Activated CD4-positive, alpha-beta memory T cell treated with anti-CD3 and anti-CD28 coated beads for 36 hours (primary cell): ENCODE data around the gene EDNRA. TPM values are rescaled to one million over a fixed set of nuclear protein-coding genes. Genes with fewer than 3 reads are reported as not detected.

Source experiments
- CTCF ChIA-PET: fragments of 350-600 bp; sonication (Branson Sonifier 250); formaldehyde crosslinking; loops from one replicate; lab custom pipeline; 2021; ENCODE audit warnings: antibody characterized with exemption, inconsistent platforms; lab: Charles Lee
- POLR2A ChIA-PET: fragments of 350-600 bp; sonication (Branson Sonifier 250); formaldehyde crosslinking; loops from one replicate; lab custom pipeline; 2021; ENCODE audit warnings: antibody characterized with exemption; lab: Charles Lee
- DNase-seq: peaks from one replicate; pipeline ENCODE4 v3.0.0-alpha.2; 2020
- H3K27ac Mint-ChIP-seq: one replicate; pipeline ENCODE4 v1.8.0; 2021; ENCODE audit warnings: mixed read lengths
- H3K27me3 Mint-ChIP-seq: one replicate; pipeline ENCODE4 v1.8.0; 2021; ENCODE audit warnings: mixed read lengths
- H3K36me3 Mint-ChIP-seq: one replicate; pipeline ENCODE4 v1.8.0; 2021; ENCODE audit warnings: mixed read lengths
- H3K4me1 Mint-ChIP-seq: one replicate; pipeline ENCODE4 v1.8.0; 2021; ENCODE audit warnings: low read depth, mixed read lengths
- H3K4me3 Mint-ChIP-seq: one replicate; pipeline ENCODE4 v1.8.0; 2021; ENCODE audit warnings: mild to moderate bottlenecking, mixed read lengths
- H3K9me3 Mint-ChIP-seq: one replicate; pipeline ENCODE4 v1.8.0; 2021; ENCODE audit warnings: mixed read lengths
- intact Hi-C: fragments of 100-400 bp; cut with micrococcal nuclease; formaldehyde crosslinking; loops from one replicate; pipeline ENCODE4 v1.15.1; 2023
- total RNA-seq, 2 experiments: library from RNA; stranded (reverse); gene quantifications; one replicate each; pipeline ENCODE4 v1.2.3, GENCODE V29; 2021

The EDNRA gene
- total RNA-seq, 2 experiments from 2014 or later, result not detected

DNA sequence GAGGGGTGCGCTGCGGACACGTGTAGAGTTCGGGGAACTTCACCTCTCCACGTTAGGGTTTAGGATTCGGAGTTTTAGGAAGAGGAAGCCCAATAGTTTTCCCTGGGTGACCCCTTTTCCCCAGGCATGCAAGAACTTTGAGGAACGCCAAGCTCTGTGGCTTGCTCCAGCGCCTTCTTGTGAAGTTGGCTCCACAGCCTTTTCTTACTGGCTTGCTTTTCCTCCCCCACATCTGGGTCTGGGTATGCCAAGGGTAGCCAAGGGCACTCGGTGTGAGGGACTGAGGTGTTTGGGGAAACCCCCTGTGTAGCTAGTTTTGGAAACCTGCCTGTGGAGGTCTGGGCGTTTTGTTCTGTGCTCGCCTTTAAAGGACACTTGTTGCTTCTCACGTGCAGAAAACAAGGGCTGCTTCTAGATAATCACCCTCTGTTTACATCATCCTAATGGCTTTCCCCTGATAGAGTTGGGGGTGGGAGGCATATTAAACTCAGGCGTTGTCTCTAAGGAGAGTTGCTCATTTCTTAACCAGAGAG is 746 bp downstream of the EDNRA start:
- Mint-ChIP-seq H3K27me3 (peaks cover 28% of the 10 kb centered on the region), H3K4me1 (peaks cover 2% of the 10 kb centered on the region), H3K4me3 (no peak overlapping the region), H3K9me3 (no peaks in the 10 kb centered on the region), H3K27ac (no peak overlapping the region), H3K36me3 (no peaks in the 10 kb centered on the region)
- DNase-seq, result no peak
- POLR2A ChIA-PET, result no interaction called here
- CTCF ChIA-PET, result no interaction called here
- intact Hi-C loops, result no loop called here

DNA sequence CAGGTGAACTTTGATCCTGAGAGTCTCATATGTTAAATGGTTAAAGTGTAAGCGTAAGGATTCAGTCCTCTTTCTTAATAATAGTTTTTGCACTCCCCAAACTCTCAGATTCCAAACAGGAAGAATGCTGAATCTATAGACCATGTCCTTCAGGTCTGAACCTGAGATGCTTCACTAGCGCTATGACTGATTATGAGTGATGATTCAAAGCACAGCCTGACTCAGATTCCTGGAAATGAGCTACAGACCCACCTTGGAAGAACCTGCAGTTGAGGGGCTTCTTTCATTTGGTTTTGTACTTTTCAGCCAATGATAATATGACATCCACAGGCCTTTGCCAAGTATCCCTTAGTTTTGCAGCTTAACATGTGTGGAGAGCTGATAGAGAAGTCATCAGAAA is 1.4 kb downstream of the EDNRA start:
- peaks cover 28% of the 10 kb centered on the region for H3K27me3 Mint-ChIP-seq
- DNase-seq, result no peak
- no peaks in the 10 kb centered on the region for H3K36me3 Mint-ChIP-seq
- intact Hi-C loops, result no loop called here
- ChIA-PET CTCF (no interaction called here), POLR2A (no interaction called here)
- no peak overlapping the region for H3K27ac Mint-ChIP-seq
- no peaks in the 10 kb centered on the region for H3K9me3 Mint-ChIP-seq
- no peak overlapping the region for H3K4me3 Mint-ChIP-seq
- H3K4me1 Mint-ChIP-seq, result peaks cover 2% of the 10 kb centered on the region

DNA sequence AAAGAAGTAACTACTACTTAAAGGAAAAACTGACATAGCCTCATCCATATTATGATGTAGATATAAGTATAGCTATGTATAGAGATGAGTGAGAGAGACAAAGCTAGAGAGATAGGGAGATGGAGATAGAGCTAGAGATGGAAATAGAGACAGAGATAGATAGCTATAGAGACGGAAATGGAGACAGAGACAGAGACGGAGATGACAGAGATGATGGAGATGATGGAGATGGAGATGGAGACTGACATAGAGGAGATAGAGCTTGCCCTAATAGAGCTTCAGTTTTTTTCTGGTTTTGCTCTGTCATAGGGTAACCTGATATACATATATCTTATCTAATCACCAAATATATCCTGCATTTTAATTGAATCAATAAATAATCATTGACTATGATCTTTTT is 4.3 kb downstream of the EDNRA start:
- no peak for DNase-seq
- no peaks in the 10 kb centered on the region for H3K9me3 Mint-ChIP-seq
- H3K27me3 Mint-ChIP-seq, result peaks cover 15% of the 10 kb centered on the region
- H3K27ac Mint-ChIP-seq, result no peak overlapping the region
- intact Hi-C loops, result no loop called here
- POLR2A ChIA-PET, result no interaction called here
- peaks cover 2% of the 10 kb centered on the region for H3K4me1 Mint-ChIP-seq
- CTCF ChIA-PET, result no interaction called here
- H3K4me3 Mint-ChIP-seq, result no peak overlapping the region
- H3K36me3 Mint-ChIP-seq, result no peaks in the 10 kb centered on the region

DNA sequence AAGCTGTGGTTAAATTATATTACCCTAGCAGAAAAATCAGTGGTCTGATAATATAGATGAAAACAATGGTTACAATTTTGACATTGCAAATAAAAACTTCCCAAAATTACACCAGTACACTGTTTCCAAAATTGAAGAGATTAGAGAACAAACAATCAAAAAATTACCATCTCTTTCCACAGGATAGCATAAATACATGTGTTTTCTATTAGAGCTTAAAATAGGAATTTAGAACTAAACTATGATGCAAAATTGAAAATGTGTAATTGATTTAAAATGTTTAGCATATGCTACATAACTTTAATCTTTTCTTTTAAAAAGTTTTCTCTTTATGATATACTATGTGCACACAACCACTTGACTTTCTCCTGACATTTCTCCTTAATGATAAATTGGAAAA is 6.7 kb downstream of the EDNRA start:
- no peak for DNase-seq
- H3K27me3 Mint-ChIP-seq, result peaks cover 3% of the 10 kb centered on the region
- no peaks in the 10 kb centered on the region for H3K4me1 Mint-ChIP-seq
- H3K27ac Mint-ChIP-seq, result no peak overlapping the region
- intact Hi-C loops, result no loop called here
- H3K36me3 Mint-ChIP-seq, result no peaks in the 10 kb centered on the region
- CTCF ChIA-PET, result no interaction called here
- H3K9me3 Mint-ChIP-seq, result no peaks in the 10 kb centered on the region
- H3K4me3 Mint-ChIP-seq, result no peak overlapping the region
- POLR2A ChIA-PET, result no interaction called here

DNA sequence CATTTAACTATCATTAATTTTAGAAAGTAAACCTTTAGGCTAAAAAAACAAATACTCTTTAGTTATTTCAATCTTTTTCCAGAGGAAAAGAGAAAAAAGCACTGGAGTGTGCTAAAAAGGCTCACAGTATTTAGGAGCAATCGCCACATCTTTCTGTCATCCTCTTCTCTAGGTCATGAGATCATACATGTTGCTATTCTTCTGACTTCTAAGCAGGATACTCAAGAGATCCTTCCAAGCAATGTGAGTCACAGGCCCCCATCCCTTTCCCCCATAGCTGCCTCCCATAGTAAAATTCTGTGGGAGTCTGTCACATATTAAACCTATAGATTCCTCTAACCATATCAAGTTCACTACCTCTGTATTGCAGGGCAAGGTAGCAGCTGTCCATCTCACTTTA is 7.7 kb downstream of the EDNRA start:
- CTCF ChIA-PET, result no interaction called here
- H3K4me1 Mint-ChIP-seq, result no peaks in the 10 kb centered on the region
- intact Hi-C loops, result no loop called here
- no peak overlapping the region for H3K27ac Mint-ChIP-seq
- POLR2A ChIA-PET, result no interaction called here
- no peaks in the 10 kb centered on the region for H3K9me3 Mint-ChIP-seq
- H3K4me3 Mint-ChIP-seq, result no peak overlapping the region
- H3K36me3 Mint-ChIP-seq, result no peaks in the 10 kb centered on the region
- peaks cover 3% of the 10 kb centered on the region for H3K27me3 Mint-ChIP-seq
- DNase-seq, result no peak

DNA sequence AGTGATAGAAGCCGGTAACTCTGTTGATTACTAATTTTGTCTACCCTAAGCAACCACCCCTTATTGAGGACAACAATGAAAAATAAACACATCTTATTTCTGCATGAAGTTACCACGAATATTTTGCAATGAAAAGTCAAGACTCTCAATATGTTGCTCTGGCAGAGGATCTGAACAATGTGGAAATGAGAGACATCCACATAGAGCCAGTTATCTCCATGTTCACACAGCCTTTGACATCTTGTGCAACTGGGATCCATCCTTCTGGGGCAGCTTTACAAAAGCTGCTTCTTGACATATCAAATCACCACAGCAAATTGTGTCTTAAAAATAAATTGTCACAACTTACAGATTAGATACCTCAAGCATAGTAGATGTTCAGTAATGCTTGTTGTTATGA is 10.2 kb downstream of the EDNRA start:
- H3K27ac Mint-ChIP-seq, result no peak overlapping the region
- no peaks in the 10 kb centered on the region for H3K36me3 Mint-ChIP-seq
- intact Hi-C loops, result no loop called here
- peaks cover 5% of the 10 kb centered on the region for H3K27me3 Mint-ChIP-seq
- H3K4me1 Mint-ChIP-seq, result no peaks in the 10 kb centered on the region
- CTCF ChIA-PET, result no interaction called here
- no peak overlapping the region for H3K4me3 Mint-ChIP-seq
- POLR2A ChIA-PET, result no interaction called here
- no peak for DNase-seq
- H3K9me3 Mint-ChIP-seq, result no peaks in the 10 kb centered on the region

DNA sequence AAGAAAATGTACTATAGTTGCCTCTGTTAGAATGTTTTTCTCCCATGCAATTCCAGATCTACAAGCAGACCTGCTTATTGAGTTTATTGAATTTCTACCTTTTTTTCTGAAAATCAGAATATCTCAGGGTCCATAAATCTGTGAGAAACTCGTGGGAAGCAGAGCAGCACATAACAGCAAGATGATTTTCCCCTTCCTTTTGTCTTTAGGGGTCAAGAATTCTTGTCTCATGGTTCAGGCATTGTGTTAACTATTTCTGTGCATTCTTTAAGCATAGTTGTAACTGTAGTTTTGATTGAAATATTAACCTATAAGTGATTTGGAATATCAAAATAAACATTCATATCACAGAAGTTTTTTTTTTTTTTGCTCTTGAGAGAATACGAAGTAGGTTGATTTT is 11.4 kb downstream of the EDNRA start:
- H3K9me3 Mint-ChIP-seq, result no peaks in the 10 kb centered on the region
- no peaks in the 10 kb centered on the region for H3K36me3 Mint-ChIP-seq
- H3K27ac Mint-ChIP-seq, result no peak overlapping the region
- ChIA-PET POLR2A (no interaction called here), CTCF (no interaction called here)
- intact Hi-C loops, result no loop called here
- DNase-seq, result no peak
- H3K4me1 Mint-ChIP-seq, result no peaks in the 10 kb centered on the region
- no peak overlapping the region for H3K4me3 Mint-ChIP-seq
- peaks cover 7% of the 10 kb centered on the region for H3K27me3 Mint-ChIP-seq

DNA sequence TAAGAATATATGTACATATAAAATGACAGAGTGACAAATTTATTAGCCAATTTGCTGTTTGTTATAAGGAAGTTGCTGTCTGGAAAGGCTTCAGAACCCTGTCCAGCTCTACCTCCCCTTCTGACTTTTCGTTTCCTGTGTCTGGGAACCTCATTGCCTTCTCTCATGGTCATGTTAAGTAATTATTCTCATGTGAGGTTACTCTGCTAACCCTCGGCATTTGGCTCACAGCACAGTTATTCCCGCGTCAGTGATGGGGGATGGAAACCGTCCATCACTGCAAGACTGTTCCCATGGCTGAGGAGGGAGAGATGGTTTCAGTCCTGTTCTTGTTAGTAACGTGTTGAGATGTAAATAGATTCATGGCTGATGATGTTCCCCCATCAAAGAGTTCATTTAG is 11.9 kb downstream of the EDNRA start:
- no peak for DNase-seq
- no peaks in the 10 kb centered on the region for H3K4me1 Mint-ChIP-seq
- ChIA-PET POLR2A (no interaction called here), CTCF (no interaction called here)
- H3K36me3 Mint-ChIP-seq, result no peaks in the 10 kb centered on the region
- intact Hi-C loops, result no loop called here
- no peak overlapping the region for H3K4me3 Mint-ChIP-seq
- no peaks in the 10 kb centered on the region for H3K9me3 Mint-ChIP-seq
- H3K27ac Mint-ChIP-seq, result no peak overlapping the region
- peaks cover 7% of the 10 kb centered on the region for H3K27me3 Mint-ChIP-seq

DNA sequence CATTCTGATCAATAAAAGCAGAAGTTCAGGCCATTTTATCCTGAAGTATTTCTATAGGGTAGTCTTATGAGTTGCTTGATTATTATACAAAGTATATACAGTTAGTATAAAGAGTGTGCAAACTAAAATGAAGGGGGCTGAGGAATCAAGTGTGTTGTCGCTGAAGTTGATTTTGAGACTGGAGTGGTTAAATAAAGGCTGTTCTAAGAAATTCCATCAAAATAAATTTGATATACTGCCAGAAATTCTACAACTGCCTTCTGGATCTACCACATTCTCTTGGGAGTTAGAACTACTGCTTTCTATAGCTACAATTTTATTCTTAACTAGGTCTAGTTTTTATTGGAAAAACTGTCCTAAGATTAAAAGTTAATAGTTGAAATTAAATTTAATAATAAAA is 12.4 kb downstream of the EDNRA start:
- no peaks in the 10 kb centered on the region for H3K36me3 Mint-ChIP-seq
- ChIA-PET POLR2A (no interaction called here), CTCF (no interaction called here)
- peaks cover 7% of the 10 kb centered on the region for H3K27me3 Mint-ChIP-seq
- no peaks in the 10 kb centered on the region for H3K4me1 Mint-ChIP-seq
- H3K9me3 Mint-ChIP-seq, result no peaks in the 10 kb centered on the region
- no peak overlapping the region for H3K4me3 Mint-ChIP-seq
- no peak for DNase-seq
- intact Hi-C loops, result no loop called here
- no peak overlapping the region for H3K27ac Mint-ChIP-seq

DNA sequence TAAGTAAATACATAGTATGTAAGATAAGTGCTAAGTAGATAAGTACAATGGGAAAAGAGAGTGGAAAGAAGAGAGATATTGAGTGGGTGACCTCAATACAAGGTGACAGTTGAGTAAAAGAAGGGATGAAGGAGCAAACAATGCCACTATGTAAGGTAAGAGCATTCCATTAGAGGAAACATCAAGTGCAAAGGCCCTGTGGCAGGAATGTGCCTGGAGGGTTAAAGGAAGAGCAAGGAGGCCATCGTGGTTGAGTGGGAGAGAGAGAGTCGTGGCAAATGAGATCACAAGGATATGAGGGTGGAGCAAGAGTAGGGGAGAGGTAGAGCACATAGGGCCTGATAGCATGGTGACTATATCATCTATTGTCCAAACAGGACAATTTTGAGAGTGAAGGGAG is 13.4 kb downstream of the EDNRA start:
- ChIA-PET CTCF (no interaction called here), POLR2A (no interaction called here)
- H3K27ac Mint-ChIP-seq, result no peak overlapping the region
- H3K27me3 Mint-ChIP-seq, result peaks cover 7% of the 10 kb centered on the region
- no peaks in the 10 kb centered on the region for H3K36me3 Mint-ChIP-seq
- no peak overlapping the region for H3K4me3 Mint-ChIP-seq
- no peak for DNase-seq
- intact Hi-C loops, result no loop called here
- no peaks in the 10 kb centered on the region for H3K9me3 Mint-ChIP-seq
- no peaks in the 10 kb centered on the region for H3K4me1 Mint-ChIP-seq

DNA sequence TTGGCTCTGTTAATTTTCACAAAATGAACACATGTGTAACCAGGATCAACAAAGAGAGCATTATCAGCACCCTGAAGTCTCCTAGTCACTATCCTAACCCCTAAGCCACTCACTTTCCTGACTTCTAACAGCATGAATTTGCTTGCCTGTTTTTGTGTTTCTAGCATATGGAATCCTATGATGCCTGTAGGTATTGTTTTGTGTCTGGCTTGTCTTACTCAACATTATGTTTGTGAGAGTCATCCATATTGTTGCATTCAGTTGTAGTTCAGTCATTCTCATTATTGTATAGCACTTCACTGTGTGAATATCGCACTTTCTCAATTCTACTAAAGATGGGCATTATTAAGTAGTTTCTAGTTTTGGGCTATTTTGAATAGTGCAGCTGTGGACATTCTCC is 15.6 kb downstream of the EDNRA start:
- ChIA-PET CTCF (no interaction called here), POLR2A (no interaction called here)
- intact Hi-C loops, result no loop called here
- Mint-ChIP-seq H3K9me3 (no peaks in the 10 kb centered on the region), H3K27ac (no peak overlapping the region), H3K36me3 (no peaks in the 10 kb centered on the region), H3K4me1 (no peaks in the 10 kb centered on the region), H3K4me3 (no peak overlapping the region), H3K27me3 (peaks cover 7% of the 10 kb centered on the region)
- no peak for DNase-seq

DNA sequence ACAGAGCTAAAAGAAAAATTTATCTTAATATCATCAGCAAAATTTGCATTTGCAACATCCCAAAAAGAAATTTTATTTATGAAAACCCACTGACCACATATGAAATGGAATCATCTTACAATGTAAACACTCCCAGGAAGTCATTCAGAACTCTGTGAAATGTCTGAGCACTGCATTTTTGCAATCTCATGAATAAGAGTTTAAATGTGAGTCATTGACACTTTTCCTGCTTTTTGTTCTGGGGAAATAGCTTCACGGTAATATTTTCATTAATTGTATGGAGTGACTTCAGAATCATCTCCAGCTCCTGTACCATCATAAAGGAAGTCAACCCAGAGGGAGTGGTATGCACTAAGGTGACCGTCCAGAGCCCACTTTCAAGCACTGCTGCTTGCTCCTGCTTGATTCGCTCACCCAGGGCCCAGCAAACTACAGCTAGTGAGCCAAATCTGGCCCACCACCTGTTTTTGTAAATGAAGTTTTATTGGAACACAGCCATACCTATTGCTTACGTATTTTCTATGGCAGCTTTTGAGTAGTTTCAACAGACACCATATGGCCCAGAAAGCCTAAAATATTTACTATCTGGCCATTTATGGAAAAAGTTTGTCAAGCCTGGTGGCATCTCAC is 17.2 kb downstream of the EDNRA start:
- Mint-ChIP-seq H3K27me3 (peaks cover 12% of the 10 kb centered on the region), H3K36me3 (no peaks in the 10 kb centered on the region), H3K4me1 (no peaks in the 10 kb centered on the region), H3K4me3 (no peak overlapping the region), H3K9me3 (no peaks in the 10 kb centered on the region), H3K27ac (no peak overlapping the region)
- intact Hi-C loops, result no loop called here
- CTCF ChIA-PET, result interaction anchor here (1.1 kb wide), 1 partner anchor 21 kb away, joined by 6 read pairs; no protein-coding TSS in a partner anchor
- DNase-seq, result no peak
- POLR2A ChIA-PET, result no interaction called here

DNA sequence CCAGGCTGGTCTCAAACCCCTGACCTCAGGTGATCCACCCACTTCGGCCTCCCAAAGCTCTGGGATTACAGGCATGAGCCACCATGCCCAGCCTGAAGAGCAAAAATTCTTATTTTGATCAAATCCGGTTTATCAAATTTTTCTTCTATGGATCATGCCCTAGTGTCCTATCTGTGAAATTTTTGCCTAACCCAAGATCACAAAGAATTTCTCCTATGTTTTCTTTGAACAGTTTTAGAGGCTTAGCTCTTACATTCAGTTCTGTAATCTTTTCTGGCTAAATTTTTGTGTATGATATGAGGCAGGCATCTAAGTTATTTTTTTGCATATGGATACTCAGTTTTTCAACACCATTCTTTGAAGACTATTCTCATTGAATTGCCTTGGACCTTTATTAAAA is 27.4 kb downstream of the EDNRA start:
- no peaks in the 10 kb centered on the region for H3K36me3 Mint-ChIP-seq
- ChIA-PET CTCF (interaction anchor here (1.7 kb wide), 1 partner anchor 10 kb away, joined by 6 read pairs; no protein-coding TSS in a partner anchor), POLR2A (no interaction called here)
- H3K27ac Mint-ChIP-seq, result no peak overlapping the region
- intact Hi-C loops, result no loop called here
- no peak for DNase-seq
- no peaks in the 10 kb centered on the region for H3K9me3 Mint-ChIP-seq
- H3K4me3 Mint-ChIP-seq, result no peak overlapping the region
- no peaks in the 10 kb centered on the region for H3K4me1 Mint-ChIP-seq
- H3K27me3 Mint-ChIP-seq, result peaks cover 14% of the 10 kb centered on the region
